NB4 (cell line): ENCODE data around the gene FFAR1.

Source experiments
- CTCF ChIP-seq: IDR thresholded peaks from one replicate; pipeline ENCODE4 v1.5.1; 2012; ENCODE audit warnings: low read depth, low read length
- MAX ChIP-seq: IDR thresholded peaks from 2 replicates; pipeline ENCODE4 v1.6.1; 2011; ENCODE audit warnings: low read depth, low read length
- POLR2A ChIP-seq: IDR thresholded peaks from 2 replicates; pipeline ENCODE4 v1.6.1; 2011; ENCODE audit warnings: mild to moderate bottlenecking; ENCODE audit not compliant: insufficient read length; ENCODE audit errors: extremely low read depth

GRCh38 chr19:35322014-35322413 lies 25.7 kb upstream of the FFAR1 start:
- no peak for TF ChIP-seq CTCF
- no peak for TF ChIP-seq POLR2A
- TF ChIP-seq MAX: no peak
